Measurements from ENCODE around the gene RASAL1.
A peak's percentile ranks its signal among the peaks of the same experiment; 100 is the strongest.

The RASAL1 gene

GRCh38 chr12:113091506-113091905 is 44.1 kb downstream of the RASAL1 start:
- Histone ChIP-seq H3K27ac (ENCODE audit: low read length, poor library complexity, severe bottlenecking) (no peak overlapping the region), H2AFZ (ENCODE audit: low read depth, low read length) (no peak overlapping the region), H3K18ac (ENCODE audit: low read depth in 1 of 2, low read length in 2 of 2) (no peak overlapping the region), H4K8ac (ENCODE audit: low read length) (no peak overlapping the region), H3K4me2 (ENCODE audit: low read length, poor library complexity, severe bottlenecking) (no peak overlapping the region), H2AK5ac (ENCODE audit: low read length, severe bottlenecking) (no peak overlapping the region), H3K79me1 (replicated peaks; ENCODE audit: low read length, poor library complexity, severe bottlenecking) (no peaks in the 10 kb centered on the region), H2BK120ac (ENCODE audit: low read depth, low read length) (no peak overlapping the region), H2BK15ac (ENCODE audit: low read depth, poor library complexity, severe bottlenecking) (no peak overlapping the region), H4K91ac (ENCODE audit: low read length) (no peak overlapping the region), H3K27me3 (ENCODE audit: control insufficient read depth in 1 of 2, insufficient read depth in 1 of 2, low read length in 2 of 2) (peaks cover 47 to 71% of the 10 kb centered on the region in 2 experiments), H3K4me1 (ENCODE audit: control insufficient read depth, insufficient read depth, low read depth, low read length) (peaks cover 6% of the 10 kb centered on the region), H2BK12ac (ENCODE audit: low read length in 2 of 2) (no peak overlapping the region), H3K4ac (ENCODE audit: low read depth in 1 of 2, low read length in 2 of 2) (no peak overlapping the region), H3K23ac (ENCODE audit: low read length in 2 of 2) (no peak overlapping the region), H3K9me3 (ENCODE audit: control insufficient read depth, low read length) (no peaks in the 10 kb centered on the region), H3K36me3 (ENCODE audit: control insufficient read depth in 1 of 2, insufficient read depth in 2 of 2, low read depth in 1 of 2, low read length in 2 of 2) (no peaks in the 10 kb centered on the region), H3K9ac (ENCODE audit: low read length) (no peak overlapping the region), H3K14ac (ENCODE audit: low read length in 2 of 2) (no peak overlapping the region), H2BK5ac (ENCODE audit: low read depth, low read length, poor library complexity, severe bottlenecking) (no peak overlapping the region), H3K4me3 (ENCODE audit: insufficient read depth in 1 of 2, low read depth in 1 of 2, low read length in 2 of 2) (no peak overlapping the region)
- DNase-seq: no peak
- 79% methylated on average over 3 of the region's 3 CpGs for WGBS

GRCh38 chr12:113090740-113091139 is 44.8 kb downstream of the RASAL1 start:
- peak overlapping the region; percentile 7 for H4K91ac ChIP-seq (ENCODE audit: low read length)
- 78% methylated on average over 21 of the region's 21 CpGs for WGBS
- no peak for DNase-seq

GRCh38 chr12:113089839-113090238 is 45.7 kb downstream of the RASAL1 start:
- Histone ChIP-seq H3K4me3 (ENCODE audit: insufficient read depth in 1 of 2, low read depth in 1 of 2, low read length in 2 of 2) (no peak overlapping the region), H2BK12ac (ENCODE audit: low read length in 2 of 2) (no peak overlapping the region), H3K9me3 (ENCODE audit: control insufficient read depth, low read length) (no peaks in the 10 kb centered on the region), H3K4ac (ENCODE audit: low read depth in 1 of 2, low read length in 2 of 2) (no peak overlapping the region), H4K91ac (ENCODE audit: low read length) (no peak overlapping the region), H2BK5ac (ENCODE audit: low read depth, low read length, poor library complexity, severe bottlenecking) (no peak overlapping the region), H3K18ac (ENCODE audit: low read depth in 1 of 2, low read length in 2 of 2) (no peak overlapping the region), H3K36me3 (ENCODE audit: control insufficient read depth in 1 of 2, insufficient read depth in 2 of 2, low read depth in 1 of 2, low read length in 2 of 2) (no peaks in the 10 kb centered on the region), H2AFZ (ENCODE audit: low read depth, low read length) (no peak overlapping the region), H3K23ac (ENCODE audit: low read length in 2 of 2) (no peak overlapping the region), H3K79me1 (replicated peaks; ENCODE audit: low read length, poor library complexity, severe bottlenecking) (no peaks in the 10 kb centered on the region), H3K4me2 (ENCODE audit: low read length, poor library complexity, severe bottlenecking) (no peak overlapping the region), H3K14ac (ENCODE audit: low read length in 2 of 2) (no peak overlapping the region), H3K9ac (ENCODE audit: low read length) (no peak overlapping the region), H3K4me1 (ENCODE audit: control insufficient read depth, insufficient read depth, low read depth, low read length) (peaks cover 9% of the 10 kb centered on the region), H2BK15ac (ENCODE audit: low read depth, poor library complexity, severe bottlenecking) (no peak overlapping the region), H4K8ac (ENCODE audit: low read length) (no peak overlapping the region), H2AK5ac (ENCODE audit: low read length, severe bottlenecking) (no peak overlapping the region), H3K27me3 (ENCODE audit: control insufficient read depth in 1 of 2, insufficient read depth in 1 of 2, low read length in 2 of 2) (peaks cover 47 to 74% of the 10 kb centered on the region in 2 experiments), H3K27ac (ENCODE audit: low read length, poor library complexity, severe bottlenecking) (no peak overlapping the region), H2BK120ac (ENCODE audit: low read depth, low read length) (no peak overlapping the region)
- no peak for DNase-seq

More at GRCh38 chr12:113090740-113091139, 44.8 kb downstream of the RASAL1 start:
- Histone ChIP-seq H3K4me2 (ENCODE audit: low read length, poor library complexity, severe bottlenecking) (no peak overlapping the region), H3K23ac (ENCODE audit: low read length in 2 of 2) (no peak overlapping the region), H2BK15ac (ENCODE audit: low read depth, poor library complexity, severe bottlenecking) (no peak overlapping the region), H3K79me1 (replicated peaks; ENCODE audit: low read length, poor library complexity, severe bottlenecking) (no peaks in the 10 kb centered on the region), H3K9ac (ENCODE audit: low read length) (no peak overlapping the region), H2BK120ac (ENCODE audit: low read depth, low read length) (no peak overlapping the region), H3K14ac (ENCODE audit: low read length in 2 of 2) (no peak overlapping the region), H3K36me3 (ENCODE audit: control insufficient read depth in 1 of 2, insufficient read depth in 2 of 2, low read depth in 1 of 2, low read length in 2 of 2) (no peaks in the 10 kb centered on the region), H3K18ac (ENCODE audit: low read depth in 1 of 2, low read length in 2 of 2) (no peak overlapping the region), H3K27me3 (ENCODE audit: control insufficient read depth in 1 of 2, insufficient read depth in 1 of 2, low read length in 2 of 2) (peaks cover 47 to 77% of the 10 kb centered on the region in 2 experiments), H2BK5ac (ENCODE audit: low read depth, low read length, poor library complexity, severe bottlenecking) (no peak overlapping the region), H2AFZ (ENCODE audit: low read depth, low read length) (no peak overlapping the region), H2BK12ac (ENCODE audit: low read length in 2 of 2) (no peak overlapping the region), H3K27ac (ENCODE audit: low read length, poor library complexity, severe bottlenecking) (no peak overlapping the region), H3K4me3 (ENCODE audit: insufficient read depth in 1 of 2, low read depth in 1 of 2, low read length in 2 of 2) (peak overlapping the region in 1 of 2 experiments; percentile 0), H4K8ac (ENCODE audit: low read length) (no peak overlapping the region), H3K4me1 (ENCODE audit: control insufficient read depth, insufficient read depth, low read depth, low read length) (peaks cover 9% of the 10 kb centered on the region), H3K9me3 (ENCODE audit: control insufficient read depth, low read length) (no peaks in the 10 kb centered on the region), H2AK5ac (ENCODE audit: low read length, severe bottlenecking) (no peak overlapping the region), H3K4ac (ENCODE audit: low read depth in 1 of 2, low read length in 2 of 2) (no peak overlapping the region)

- no peak for DNase-seq
- H3K4me1 ChIP-seq (ENCODE audit: control insufficient read depth, insufficient read depth, low read depth, low read length): peaks cover 9% of the 10 kb centered on the region
- H3K79me1 ChIP-seq (replicated peaks; ENCODE audit: low read length, poor library complexity, severe bottlenecking): no peaks in the 10 kb centered on the region
- no peak overlapping the region for H4K8ac ChIP-seq (ENCODE audit: low read length)
- H2BK15ac ChIP-seq (ENCODE audit: low read depth, poor library complexity, severe bottlenecking): no peak overlapping the region
- no peak overlapping the region for H3K4me3 ChIP-seq (ENCODE audit: insufficient read depth in 1 of 2, low read depth in 1 of 2, low read length in 2 of 2)
- H3K4ac ChIP-seq (ENCODE audit: low read depth in 1 of 2, low read length in 2 of 2): no peak overlapping the region
- H3K27ac ChIP-seq (ENCODE audit: low read length, poor library complexity, severe bottlenecking): no peak overlapping the region
- no peak overlapping the region for H3K23ac ChIP-seq (ENCODE audit: low read length in 2 of 2)
- H2BK5ac ChIP-seq (ENCODE audit: low read depth, low read length, poor library complexity, severe bottlenecking): no peak overlapping the region
- H3K4me2 ChIP-seq (ENCODE audit: low read length, poor library complexity, severe bottlenecking): no peak overlapping the region
- 70% methylated on average over 13 of the region's 13 CpGs for WGBS
- no peak overlapping the region for H3K14ac ChIP-seq (ENCODE audit: low read length in 2 of 2)
- no peak overlapping the region for H2BK120ac ChIP-seq (ENCODE audit: low read depth, low read length)
- H2BK12ac ChIP-seq (ENCODE audit: low read length in 2 of 2): no peak overlapping the region
- no peak overlapping the region for H3K9ac ChIP-seq (ENCODE audit: low read length)
- no peaks in the 10 kb centered on the region for H3K9me3 ChIP-seq (ENCODE audit: control insufficient read depth, low read length)
- no peaks in the 10 kb centered on the region for H3K36me3 ChIP-seq (ENCODE audit: control insufficient read depth in 1 of 2, insufficient read depth in 2 of 2, low read depth in 1 of 2, low read length in 2 of 2)
- no peak overlapping the region for H2AK5ac ChIP-seq (ENCODE audit: low read length, severe bottlenecking)
- no peak overlapping the region for H2AFZ ChIP-seq (ENCODE audit: low read depth, low read length)
- H3K18ac ChIP-seq (ENCODE audit: low read depth in 1 of 2, low read length in 2 of 2): no peak overlapping the region
- H3K27me3 ChIP-seq (ENCODE audit: control insufficient read depth in 1 of 2, insufficient read depth in 1 of 2, low read length in 2 of 2): peaks cover 54 to 80% of the 10 kb centered on the region in 2 experiments
- no peak overlapping the region for H4K91ac ChIP-seq (ENCODE audit: low read length)
Observed at GRCh38 chr12:113088971-113089756, 46.4 kb downstream of the RASAL1 start.

Data from mesenchymal stem cell (in vitro differentiated cells and primary cell).